Uterus (tissue), 4 donors: ENCODE measurements around the gene PPP1R2. TPM values are rescaled to one million over a fixed set of nuclear protein-coding genes. Genes with fewer than 3 reads are reported as not detected.
"Not testable (repeated sequence)": the region's sequence is repeated elsewhere in the genome, so short reads cannot be mapped to it uniquely, and the experiment has no call there.

Experiments used
- DNase-seq, 2 donors: peaks; one replicate each; pipeline ENCODE4 v3.0.0-alpha.2; 2019 to 2020
- H3K27ac ChIP-seq, 2 donors: fragments of 200-600 bp; sonication (generic); 1 replicate in 1 of 2; 2 replicates in 1 of 2; pipeline ENCODE4 v1.5.1; 2016 to 2018
- H3K27me3 ChIP-seq, 2 donors: fragments of 200-600 bp; sonication (generic); one replicate each; pipeline ENCODE4 v1.5.1; 2018 to 2019; ENCODE audit warnings: control low read depth in 1 of 2
- H3K36me3 ChIP-seq, 2 donors: fragments of 200-600 bp; sonication (generic); one replicate each; pipeline ENCODE4 v1.5.1; 2019; ENCODE audit warnings: control low read depth in 1 of 2
- H3K4me1 ChIP-seq, 2 donors: fragments of 200-600 bp; sonication (generic); one replicate each; pipeline ENCODE4 v1.5.1; 2018 to 2019; ENCODE audit warnings: control low read depth in 1 of 2
- H3K4me3 ChIP-seq, 2 donors: fragments of 200-600 bp; sonication (generic); 1 replicate in 1 of 2; 2 replicates in 1 of 2; pipeline ENCODE4 v1.5.1; 2018 to 2019; ENCODE audit warnings: mild to moderate bottlenecking in 1 of 2
- H3K9me3 ChIP-seq, 2 donors: fragments of 200-600 bp; sonication (generic); one replicate each; pipeline ENCODE4 v1.5.1; 2019; ENCODE audit warnings: control low read depth in 1 of 2
- CTCF ChIP-seq, 4 experiments: fragments of 200-600 bp in 2 of 4; fragments of 450-650 bp in 2 of 4; sonication (generic) in 2 of 4; IDR thresholded peaks; one replicate each; pipeline ENCODE4 v1.5.1; 2016 to 2019; ENCODE audit warnings: antibody characterized with exemption in 4 of 4, mild to moderate bottlenecking in 2 of 4, moderate library complexity in 1 of 4
- POLR2A ChIP-seq, 2 donors: fragments of 450-650 bp; IDR thresholded peaks; one replicate each; pipeline ENCODE4 v1.6.1; 2016; ENCODE audit warnings: antibody characterized with exemption in 2 of 2, mild to moderate bottlenecking in 1 of 2, moderate library complexity in 1 of 2
- intact Hi-C: fragments of 100-400 bp; cut with DNase I; formaldehyde crosslinking; loops from one replicate; pipeline ENCODE4 v1.15.1; 2023; ENCODE audit warnings: low total_unique reads
- total RNA-seq, 4 donors: library from RNA; depleted of rRNA in 3 of 4; stranded (reverse); fragments of >200 nt in 3 of 4; gene quantifications; one replicate each; pipeline versions ENCODE4 v1.1.0 to v1.2.4, GENCODE V29; 2014 to 2023
- donor health status: DM: yes; HTN: yes; CAD: no.

Gene PPP1R2
- total RNA-seq, 4 donors from 2014 or later: 48.2 to 248 (median 106) TPM

DNA sequence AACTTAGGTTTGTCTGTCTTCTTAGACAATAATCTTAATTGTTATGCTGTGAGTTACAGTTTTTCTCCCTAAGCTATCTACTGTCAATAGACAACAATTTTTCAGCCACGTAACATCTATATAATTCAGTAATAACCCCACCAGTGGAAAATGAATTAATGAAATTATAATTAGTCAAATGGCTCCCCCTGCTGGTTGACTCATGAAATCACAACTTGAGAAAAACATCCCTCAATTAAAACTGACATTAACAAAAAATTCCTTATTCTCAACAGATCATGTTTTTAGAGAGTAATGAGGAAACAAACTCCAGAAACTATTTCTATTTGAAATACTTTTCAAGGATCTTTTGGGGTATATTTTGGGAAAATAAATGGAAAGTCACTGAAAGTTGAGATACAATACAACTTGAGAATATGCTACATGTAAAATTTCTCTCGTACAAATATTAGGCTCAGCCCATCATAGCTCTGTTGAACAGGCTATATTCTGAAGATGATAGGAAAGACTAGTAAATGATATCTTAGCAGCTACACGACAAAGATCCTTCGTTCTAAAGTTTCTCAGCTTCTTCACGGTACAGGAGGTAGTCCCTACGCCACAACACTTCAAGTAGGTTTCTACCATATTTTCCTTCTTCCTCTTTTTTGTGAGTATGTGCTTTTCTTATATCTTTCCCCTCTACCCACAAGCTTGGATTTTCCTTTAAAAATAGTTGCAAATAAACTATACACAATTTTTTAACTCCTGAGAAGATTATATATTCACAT, 20.7 kb downstream of the PPP1R2 start:
- Histone ChIP-seq H3K9me3 (no peaks in the 10 kb centered on the region), H3K27me3 (no peaks in the 10 kb centered on the region), H3K27ac (no peak overlapping the region), H3K4me3 (no peak overlapping the region), H3K36me3 (peaks cover 0 to 3% of the 10 kb centered on the region in 2 donors), H3K4me1 (no peaks in the 10 kb centered on the region)
- DNase-seq: no peak
- intact Hi-C loops: loop anchor here (5.0 kb wide), 1 partner anchor 250 kb away; the partner anchor contains the start of gene XXYLT1
- peak; percentile 63 to 79 (median 76) for TF ChIP-seq CTCF (IDR thresholded peaks at IDR 0.05)
- no peak for TF ChIP-seq POLR2A (IDR thresholded peaks at IDR 0.05)

DNA sequence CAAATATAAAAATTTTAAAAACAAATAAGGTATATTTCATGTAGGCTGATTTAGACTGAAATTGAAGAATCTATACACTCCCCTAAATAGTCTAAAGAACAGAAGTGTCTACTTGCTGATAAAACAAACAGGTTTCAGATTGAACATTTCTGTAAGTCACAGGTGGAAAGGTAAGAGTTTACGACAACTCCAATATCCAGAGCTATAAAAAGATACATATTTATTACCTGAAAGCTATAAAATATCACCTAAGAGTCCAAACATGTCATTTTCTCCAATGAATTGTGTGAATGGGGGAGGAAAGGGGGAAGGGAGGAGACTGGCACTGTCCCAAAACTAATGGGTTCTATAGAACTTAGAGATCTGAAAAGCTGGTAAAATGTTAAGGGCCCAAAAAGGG, 26.1 kb downstream of the PPP1R2 start:
- H3K27ac ChIP-seq: no peak overlapping the region
- DNase-seq: no peak
- intact Hi-C loops: no loop called here
- no peaks in the 10 kb centered on the region for H3K27me3 ChIP-seq
- no peaks in the 10 kb centered on the region for H3K4me1 ChIP-seq
- no peak for TF ChIP-seq CTCF (IDR thresholded peaks at IDR 0.05)
- TF ChIP-seq POLR2A (IDR thresholded peaks at IDR 0.05): no peak
- no peaks in the 10 kb centered on the region for H3K9me3 ChIP-seq
- H3K4me3 ChIP-seq: no peak overlapping the region
- H3K36me3 ChIP-seq: no peaks in the 10 kb centered on the region

DNA sequence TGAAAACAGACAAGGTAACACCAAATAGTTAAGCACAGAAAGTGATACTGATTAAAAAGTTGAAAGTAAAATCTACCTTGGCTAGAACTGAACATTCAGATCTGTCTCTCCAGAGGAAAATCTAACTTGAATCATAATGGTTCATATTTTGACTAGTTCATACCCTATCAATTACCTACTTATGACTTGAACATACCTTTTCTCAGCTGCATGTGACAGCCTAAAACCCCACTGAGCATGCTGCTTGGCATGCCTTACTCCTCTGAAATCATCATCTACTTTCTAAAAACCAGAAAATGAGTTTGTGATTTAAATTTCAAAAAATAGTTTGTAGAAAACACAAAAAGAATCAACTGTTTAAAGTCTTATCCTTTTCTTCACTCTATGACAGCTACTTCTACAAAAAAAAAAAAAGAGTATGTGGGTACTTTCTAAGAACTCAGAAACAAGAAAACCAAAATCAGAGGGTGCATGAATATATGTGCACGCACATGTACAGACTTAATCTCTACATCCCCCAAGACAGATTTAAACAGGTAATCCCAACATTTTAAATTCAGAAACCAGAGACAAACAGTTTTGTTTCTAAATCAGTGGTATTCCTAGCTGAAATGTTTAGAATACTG, 28.4 kb downstream of the PPP1R2 start:
- H3K36me3 ChIP-seq, intact Hi-C loops, H3K27me3 ChIP-seq, H3K4me1 ChIP-seq, H3K9me3 ChIP-seq, H3K27ac ChIP-seq, H3K4me3 ChIP-seq, DNase-seq: not testable (repeated sequence)

DNA sequence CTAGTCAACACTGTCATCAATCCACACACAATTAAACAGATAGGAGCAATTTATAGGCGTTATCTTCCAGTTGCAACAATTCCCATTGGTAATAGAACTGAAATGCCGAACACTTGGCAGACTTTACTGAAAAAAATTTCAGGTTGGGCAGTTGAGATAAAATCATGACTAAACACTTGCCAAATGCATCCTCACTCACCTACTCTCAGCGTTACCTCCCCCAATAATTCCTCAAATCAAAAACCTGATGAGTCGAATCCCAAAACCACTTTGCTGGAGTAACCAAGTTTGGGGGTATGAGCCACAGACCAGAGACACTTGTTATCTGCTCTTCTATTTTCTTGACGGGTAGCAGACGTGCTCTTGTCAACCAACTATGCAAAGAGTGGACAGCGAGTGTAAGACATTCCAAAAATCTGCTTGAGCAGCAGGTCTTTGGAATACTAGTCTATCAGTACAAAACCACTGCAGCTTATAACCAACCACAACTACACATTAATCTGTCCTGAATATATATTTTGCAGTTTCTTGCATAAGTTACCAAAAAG, 30.3 kb downstream of the PPP1R2 start:
- no peak for TF ChIP-seq POLR2A (IDR thresholded peaks at IDR 0.05)
- no peak for TF ChIP-seq CTCF (IDR thresholded peaks at IDR 0.05)
- Histone ChIP-seq H3K4me3 (no peak overlapping the region), H3K27ac (no peak overlapping the region), H3K4me1 (no peaks in the 10 kb centered on the region), H3K36me3 (no peaks in the 10 kb centered on the region), H3K27me3 (no peaks in the 10 kb centered on the region), H3K9me3 (no peaks in the 10 kb centered on the region)
- no peak for DNase-seq
- intact Hi-C loops: no loop called here

DNA sequence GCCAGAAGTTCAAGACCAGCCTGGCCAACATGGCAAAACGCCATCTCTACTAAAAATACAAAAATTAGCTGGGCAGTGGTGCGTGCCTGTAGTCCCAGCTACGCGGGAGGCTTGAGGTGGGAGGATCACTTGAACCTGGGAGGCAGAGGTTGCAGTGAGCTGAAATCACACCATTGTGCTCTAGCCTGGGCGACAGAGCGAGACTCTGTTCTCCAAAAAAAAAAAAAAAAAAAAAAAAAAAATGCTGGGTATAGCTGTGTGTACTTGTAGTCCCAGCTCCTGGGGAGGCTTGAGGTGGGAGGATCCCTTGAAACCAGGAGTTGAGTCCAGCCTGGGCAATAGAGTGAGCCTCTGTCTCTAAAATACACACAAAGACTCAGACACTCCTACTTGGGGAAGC, 32.0 kb downstream of the PPP1R2 start:
- intact Hi-C loops: no loop called here
- Histone ChIP-seq H3K4me1 (no peaks in the 10 kb centered on the region), H3K36me3 (no peaks in the 10 kb centered on the region), H3K4me3 (no peak overlapping the region), H3K27ac (no peak overlapping the region), H3K27me3 (no peaks in the 10 kb centered on the region), H3K9me3 (no peaks in the 10 kb centered on the region)
- TF ChIP-seq CTCF (IDR thresholded peaks at IDR 0.05) (no peak), POLR2A (IDR thresholded peaks at IDR 0.05) (no peak)
- no peak for DNase-seq
